ENCODE measurements around the gene TRIM2.

The TRIM2 gene

DNA sequence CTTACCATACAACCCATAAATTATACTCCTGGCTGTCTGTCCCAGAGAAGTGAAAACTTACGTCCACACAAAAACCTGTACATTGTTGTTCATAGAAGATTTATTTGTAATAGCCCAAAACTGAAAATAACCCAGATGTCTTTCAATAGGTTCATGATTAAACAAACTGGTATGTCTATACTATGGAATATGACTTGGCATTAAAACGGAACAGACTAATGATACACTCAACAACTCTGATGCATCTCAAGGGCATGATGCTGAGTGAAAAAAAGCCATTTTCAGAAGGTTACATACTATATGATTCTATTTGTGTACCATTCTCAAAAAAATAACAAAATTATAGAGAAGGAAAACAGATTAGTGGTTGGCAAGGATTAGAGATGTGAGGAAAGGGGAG, 128.7 kb downstream of the TRIM2 start:
- Histone ChIP-seq H3K4me3 (ENCODE audit: low read depth, low read length) (no peak overlapping the region), H3K27me3 (ENCODE audit: control insufficient read depth, insufficient read depth, low read length) (no peaks in the 10 kb centered on the region), H3K4me1 (ENCODE audit: control insufficient read depth, insufficient read depth, low read length) (peaks cover 10% of the 10 kb centered on the region), H3K9me3 (ENCODE audit: control insufficient read depth, insufficient read depth, low read length) (no peaks in the 10 kb centered on the region), H3K27ac (ENCODE audit: low read depth, low read length) (no peak overlapping the region), H3K36me3 (ENCODE audit: control insufficient read depth, insufficient read depth, low read length) (peaks cover 25% of the 10 kb centered on the region), H3K9ac (ENCODE audit: low read depth, low read length) (no peak overlapping the region)

DNA sequence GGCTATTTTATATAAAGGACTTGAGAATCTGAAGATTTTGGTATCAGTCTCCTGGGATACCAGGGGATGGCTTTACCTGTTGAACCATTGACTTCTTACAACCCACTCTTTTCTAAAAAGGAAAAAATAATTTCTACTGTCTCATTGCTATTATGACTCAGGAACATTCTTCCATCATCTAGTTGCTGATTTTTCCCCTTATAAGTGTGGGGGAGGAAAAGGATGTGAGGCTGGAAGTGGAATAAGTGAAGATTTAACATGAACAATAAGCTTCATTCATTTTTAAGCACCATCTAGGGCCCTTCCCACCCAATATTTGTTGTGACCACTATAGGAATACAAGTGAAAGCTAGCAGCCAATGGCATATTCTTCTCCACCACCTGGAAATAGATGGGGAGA, 129.6 kb downstream of the TRIM2 start:
- H3K4me3 ChIP-seq (ENCODE audit: low read depth, low read length) = no peak overlapping the region
- H3K9me3 ChIP-seq (ENCODE audit: control insufficient read depth, insufficient read depth, low read length) = no peaks in the 10 kb centered on the region
- no peak overlapping the region for H3K9ac ChIP-seq (ENCODE audit: low read depth, low read length)
- H3K27me3 ChIP-seq (ENCODE audit: control insufficient read depth, insufficient read depth, low read length) = no peaks in the 10 kb centered on the region
- H3K36me3 ChIP-seq (ENCODE audit: control insufficient read depth, insufficient read depth, low read length) = peaks cover 23% of the 10 kb centered on the region
- H3K27ac ChIP-seq (ENCODE audit: low read depth, low read length) = no peak overlapping the region
- H3K4me1 ChIP-seq (ENCODE audit: control insufficient read depth, insufficient read depth, low read length) = peaks cover 10% of the 10 kb centered on the region

DNA sequence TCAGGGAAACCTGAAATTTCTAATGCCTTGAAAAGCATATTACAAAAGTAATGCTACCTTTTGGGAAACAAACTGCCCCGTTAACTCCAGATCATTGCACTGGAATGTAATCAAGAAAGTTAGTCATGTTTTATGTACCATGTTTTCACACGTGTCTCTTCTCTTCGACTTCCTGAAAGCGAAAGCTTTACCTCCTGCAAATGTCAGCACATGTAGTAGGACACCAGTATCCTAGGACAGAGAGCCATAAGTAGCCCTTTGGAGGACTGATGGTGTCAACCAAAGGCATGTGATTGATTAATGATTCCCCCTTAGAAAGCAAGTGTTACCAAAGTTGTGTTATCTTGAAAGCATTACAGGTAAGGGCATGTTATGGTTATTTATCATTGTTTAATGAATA, 131.4 kb downstream of the TRIM2 start:
- no peak overlapping the region for H3K4me3 ChIP-seq (ENCODE audit: low read depth, low read length)
- H3K9me3 ChIP-seq (ENCODE audit: control insufficient read depth, insufficient read depth, low read length) = no peaks in the 10 kb centered on the region
- peak overlapping the region; percentile 9 for H3K27ac ChIP-seq (ENCODE audit: low read depth, low read length)
- no peak overlapping the region for H3K9ac ChIP-seq (ENCODE audit: low read depth, low read length)
- no peaks in the 10 kb centered on the region for H3K27me3 ChIP-seq (ENCODE audit: control insufficient read depth, insufficient read depth, low read length)
- peaks cover 9% of the 10 kb centered on the region for H3K36me3 ChIP-seq (ENCODE audit: control insufficient read depth, insufficient read depth, low read length)
- peaks cover 10% of the 10 kb centered on the region for H3K4me1 ChIP-seq (ENCODE audit: control insufficient read depth, insufficient read depth, low read length)

DNA sequence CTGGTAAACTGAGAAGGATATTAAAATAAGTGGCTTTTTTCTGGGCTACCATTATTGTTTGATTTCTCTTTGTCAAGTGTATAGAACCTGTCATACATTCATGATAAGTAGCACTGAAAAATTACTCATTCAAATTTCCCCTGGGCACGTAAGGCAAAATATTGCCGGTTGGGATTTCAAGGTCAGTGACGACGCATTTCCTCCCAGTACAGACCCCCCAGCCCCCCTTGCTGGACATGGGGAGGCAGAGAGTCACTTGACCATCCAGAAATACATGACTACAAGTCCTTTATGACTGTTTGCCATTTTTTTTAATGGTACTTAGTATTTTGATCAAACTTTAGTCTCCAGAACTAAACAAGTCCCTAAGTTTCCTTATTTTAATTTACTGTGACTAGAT, 133.4 kb downstream of the TRIM2 start:
- H3K4me3 ChIP-seq (ENCODE audit: low read depth, low read length) = no peak overlapping the region
- H3K27me3 ChIP-seq (ENCODE audit: control insufficient read depth, insufficient read depth, low read length) = no peaks in the 10 kb centered on the region
- H3K36me3 ChIP-seq (ENCODE audit: control insufficient read depth, insufficient read depth, low read length) = peaks cover 5% of the 10 kb centered on the region; the same call in 1 of the 2 replicates
- H3K9me3 ChIP-seq (ENCODE audit: control insufficient read depth, insufficient read depth, low read length) = no peaks in the 10 kb centered on the region
- H3K4me1 ChIP-seq (ENCODE audit: control insufficient read depth, insufficient read depth, low read length) = peaks cover 10% of the 10 kb centered on the region
- no peak overlapping the region for H3K9ac ChIP-seq (ENCODE audit: low read depth, low read length)
- H3K27ac ChIP-seq (ENCODE audit: low read depth, low read length) = no peak overlapping the region

DNA sequence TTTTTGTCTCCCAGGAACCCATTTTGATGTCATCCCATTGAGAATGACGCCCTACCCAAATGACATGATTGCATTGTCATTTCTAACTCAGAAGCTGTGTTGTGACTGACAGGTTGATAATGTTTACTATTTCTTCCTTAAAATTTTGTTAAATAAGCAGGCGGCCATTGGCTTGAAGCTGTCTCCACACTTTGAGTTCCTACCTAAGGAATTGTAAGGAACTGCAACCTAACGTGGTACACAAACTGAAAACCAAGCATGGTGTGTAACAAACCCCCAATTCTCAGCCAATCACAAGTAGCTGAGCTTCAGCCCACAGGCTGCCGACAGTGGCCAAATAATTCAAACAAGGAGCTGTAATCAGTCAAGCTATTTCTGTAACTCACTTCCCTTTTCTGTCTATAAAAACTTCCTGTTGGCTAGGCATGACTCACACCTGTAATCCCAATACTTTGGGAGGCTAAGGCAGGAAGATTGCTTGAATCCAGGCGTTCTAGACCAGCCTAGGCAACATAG, 137.4 kb downstream of the TRIM2 start:
- H3K9me3 ChIP-seq (ENCODE audit: control insufficient read depth, insufficient read depth, low read length) = no peaks in the 10 kb centered on the region
- peaks cover 17% of the 10 kb centered on the region for H3K4me1 ChIP-seq (ENCODE audit: control insufficient read depth, insufficient read depth, low read length)
- H3K36me3 ChIP-seq (ENCODE audit: control insufficient read depth, insufficient read depth, low read length) = no peaks in the 10 kb centered on the region
- no peaks in the 10 kb centered on the region for H3K27me3 ChIP-seq (ENCODE audit: control insufficient read depth, insufficient read depth, low read length)
- no peak overlapping the region for H3K9ac ChIP-seq (ENCODE audit: low read depth, low read length)
- no peak overlapping the region for H3K27ac ChIP-seq (ENCODE audit: low read depth, low read length)
- no peak overlapping the region for H3K4me3 ChIP-seq (ENCODE audit: low read depth, low read length)

DNA sequence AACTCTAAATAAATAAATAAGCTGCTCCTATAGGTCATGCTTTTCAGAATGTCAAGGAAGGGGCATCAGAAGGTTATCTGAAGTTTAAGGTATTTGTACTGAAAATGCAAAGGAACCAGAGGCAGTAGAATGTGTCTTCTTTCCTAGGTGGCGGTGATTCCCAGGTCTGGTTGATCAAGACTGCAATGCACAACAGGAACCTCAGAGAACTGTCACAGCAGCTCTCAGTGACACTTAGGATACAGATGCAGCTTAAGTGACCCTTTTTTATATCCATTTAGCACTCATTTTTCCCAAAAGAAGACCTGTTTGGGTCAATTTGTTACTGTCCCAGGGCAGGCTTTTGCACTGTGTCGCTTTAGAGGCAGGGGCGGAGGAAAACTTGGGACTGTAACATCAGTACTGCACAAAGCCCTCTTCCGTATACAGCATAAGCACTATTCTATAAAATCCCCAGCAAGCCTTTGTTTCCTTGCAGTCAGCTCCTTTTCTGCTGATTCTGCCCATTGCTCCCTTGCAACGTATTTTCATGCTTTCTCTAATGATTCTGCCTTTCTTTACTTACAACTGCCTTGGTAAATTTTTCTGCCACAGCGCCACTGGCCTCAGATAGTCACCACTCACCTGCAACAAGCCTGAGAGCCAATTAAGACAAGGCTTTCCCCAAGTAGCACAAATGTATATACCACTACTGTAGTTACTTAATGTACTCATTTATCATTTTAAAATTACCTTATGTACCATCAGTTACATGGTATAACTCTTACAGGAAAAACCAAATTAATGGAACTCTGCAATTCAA, 138.7 kb downstream of the TRIM2 start:
- H3K27ac ChIP-seq (ENCODE audit: low read depth, low read length) = no peak overlapping the region

DNA sequence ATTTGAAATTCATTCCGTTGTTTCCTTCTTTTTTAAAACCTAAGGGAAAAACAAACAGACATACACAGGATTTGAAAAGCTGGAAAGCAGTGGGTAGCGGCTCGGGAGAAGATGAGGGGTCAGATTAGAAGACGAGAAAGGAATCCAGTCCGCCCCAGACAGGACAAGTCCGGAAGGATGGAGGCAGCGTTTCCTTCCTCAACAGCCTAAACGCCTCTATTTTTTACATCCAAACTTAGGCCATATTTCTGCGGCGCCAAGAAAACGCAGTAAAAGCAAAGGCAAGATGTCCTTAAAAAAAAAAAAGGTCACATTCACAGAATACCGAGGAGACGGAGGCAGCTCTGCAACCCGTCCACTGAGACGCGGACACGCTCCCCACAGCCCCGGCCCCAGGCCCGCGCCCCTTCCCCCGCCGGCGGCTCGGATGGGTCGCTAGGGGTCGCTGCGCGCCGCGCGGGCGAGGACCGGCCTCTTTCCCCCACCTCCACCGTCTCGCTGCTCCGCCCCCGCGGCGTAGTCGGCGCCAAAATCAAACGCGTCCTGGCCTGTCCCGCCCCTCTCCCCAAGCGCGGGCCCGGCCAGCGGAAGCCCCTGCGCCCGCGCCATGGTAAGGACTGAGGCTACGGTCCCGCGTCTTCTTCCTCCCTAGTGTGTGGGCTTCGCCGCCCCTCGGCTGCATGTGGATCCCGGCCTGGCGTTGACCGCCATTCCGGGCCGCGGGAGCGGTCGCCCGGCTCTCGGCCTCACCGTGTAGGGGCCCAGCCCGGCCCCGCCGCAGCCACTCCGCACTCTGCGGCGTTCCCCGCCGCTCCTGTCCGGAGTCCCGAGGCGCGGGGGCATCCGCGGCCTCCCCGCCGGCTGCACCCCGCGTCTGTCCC, 140.1 kb downstream of the TRIM2 start, which contains the start of gene MND1:
TSS of gene MND1 (plus strand) at position 558 of the 881 bp plus-strand sequence. CDS start at position 608, 50 bp downstream.
- peak within 1 kb of the TSS; percentile 97 for H3K27ac ChIP-seq (ENCODE audit: low read depth, low read length)
- H3K4me1 ChIP-seq (ENCODE audit: control insufficient read depth, insufficient read depth, low read length) = peaks cover 28% of the 10 kb centered on the region

More for the DNA sequence above, 138.7 kb downstream of the TRIM2 start:
- no peak overlapping the region for H3K4me3 ChIP-seq (ENCODE audit: low read depth, low read length)
- H3K9ac ChIP-seq (ENCODE audit: low read depth, low read length) = no peak overlapping the region
- no peaks in the 10 kb centered on the region for H3K27me3 ChIP-seq (ENCODE audit: control insufficient read depth, insufficient read depth, low read length)
- H3K9me3 ChIP-seq (ENCODE audit: control insufficient read depth, insufficient read depth, low read length) = no peaks in the 10 kb centered on the region
- H3K4me1 ChIP-seq (ENCODE audit: control insufficient read depth, insufficient read depth, low read length) = peaks cover 28% of the 10 kb centered on the region
- no peaks in the 10 kb centered on the region for H3K36me3 ChIP-seq (ENCODE audit: control insufficient read depth, insufficient read depth, low read length)

DNA sequence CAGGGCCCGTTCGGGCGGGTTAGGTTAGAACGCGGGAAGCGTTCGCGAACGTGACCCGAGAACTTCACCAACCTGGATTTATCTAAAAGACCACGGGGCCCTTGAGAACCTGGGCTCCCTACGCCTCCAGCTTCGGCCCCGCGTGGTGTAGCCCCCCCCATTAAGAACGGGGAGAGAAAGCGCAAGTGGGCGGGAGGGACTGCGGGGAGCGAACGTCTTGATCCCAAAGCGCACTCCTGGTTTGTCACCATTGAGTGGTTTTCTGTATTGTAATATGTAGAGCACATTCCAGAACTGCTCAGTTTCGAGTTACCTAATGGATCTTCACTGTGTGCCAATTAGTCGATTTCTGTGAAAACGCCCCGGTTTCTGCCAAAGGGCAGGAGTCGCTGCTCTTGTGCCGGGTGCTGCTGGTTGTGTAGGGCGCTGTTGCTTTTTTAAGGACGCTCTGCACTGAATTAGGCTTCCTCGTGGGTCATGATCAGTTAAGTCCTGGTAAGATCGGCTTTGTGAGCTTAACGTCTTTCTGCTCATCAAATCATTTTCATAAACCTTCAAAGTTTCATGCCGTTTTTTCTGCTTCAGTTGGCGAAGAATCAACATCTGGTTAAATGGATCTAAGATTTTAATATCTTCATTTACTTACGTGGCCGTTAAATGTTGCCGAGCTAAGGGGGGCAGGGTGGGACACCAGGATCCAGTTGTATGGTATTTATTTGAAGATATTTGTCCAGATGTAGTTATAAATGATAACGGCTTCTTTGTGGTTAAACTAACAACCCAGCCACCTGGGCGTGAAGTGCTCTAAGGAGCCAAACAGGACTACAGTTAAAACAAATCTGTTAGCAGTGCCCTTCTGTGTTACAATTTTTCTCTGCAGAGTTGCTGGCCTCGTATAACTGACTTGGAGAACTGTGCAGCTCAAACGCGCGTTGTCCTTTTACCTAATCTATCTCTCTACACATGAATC, 141.1 kb downstream of the TRIM2 start:
- Histone ChIP-seq H3K4me3 (ENCODE audit: low read depth, low read length) (peak overlapping the region; percentile 87), H3K27ac (ENCODE audit: low read depth, low read length) (peak overlapping the region; percentile 97), H3K27me3 (ENCODE audit: control insufficient read depth, insufficient read depth, low read length) (no peaks in the 10 kb centered on the region), H3K4me1 (ENCODE audit: control insufficient read depth, insufficient read depth, low read length) (peaks cover 28% of the 10 kb centered on the region), H3K36me3 (ENCODE audit: control insufficient read depth, insufficient read depth, low read length) (peaks cover 4% of the 10 kb centered on the region), H3K9me3 (ENCODE audit: control insufficient read depth, insufficient read depth, low read length) (no peaks in the 10 kb centered on the region), H3K9ac (ENCODE audit: low read depth, low read length) (peak overlapping the region; percentile 96)

More for the DNA sequence above, 140.1 kb downstream of the TRIM2 start, which contains the start of gene MND1:
- Histone ChIP-seq H3K9me3 (ENCODE audit: control insufficient read depth, insufficient read depth, low read length) (no peaks in the 10 kb centered on the region), H3K4me3 (ENCODE audit: low read depth, low read length) (peak within 1 kb of the TSS; percentile 87), H3K9ac (ENCODE audit: low read depth, low read length) (peak within 1 kb of the TSS; percentile 96), H3K27me3 (ENCODE audit: control insufficient read depth, insufficient read depth, low read length) (no peaks in the 10 kb centered on the region), H3K36me3 (ENCODE audit: control insufficient read depth, insufficient read depth, low read length) (no peaks in the 10 kb centered on the region)

DNA sequence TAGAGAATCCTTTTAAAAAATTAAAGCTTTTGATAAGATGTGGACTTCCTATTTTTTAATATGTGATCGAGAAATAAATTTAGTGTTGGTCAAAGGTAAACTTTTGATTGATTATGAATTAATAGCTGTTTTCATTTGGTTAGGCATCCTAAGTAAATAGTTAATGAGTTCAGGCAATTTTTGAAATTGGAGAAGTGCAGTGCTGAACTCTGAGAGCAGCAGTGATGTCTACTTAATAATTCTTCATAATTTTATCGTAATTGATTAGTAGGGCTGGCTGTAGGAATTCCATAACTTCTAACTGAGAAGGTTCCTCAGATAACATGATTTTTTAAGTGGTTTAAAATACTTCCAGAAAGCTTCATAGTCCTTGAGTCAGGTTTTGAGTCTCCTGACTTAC, 141.8 kb downstream of the TRIM2 start:
- H3K4me3 ChIP-seq (ENCODE audit: low read depth, low read length) = peak overlapping the region; percentile 87
- H3K4me1 ChIP-seq (ENCODE audit: control insufficient read depth, insufficient read depth, low read length) = peaks cover 28% of the 10 kb centered on the region
- H3K9ac ChIP-seq (ENCODE audit: low read depth, low read length) = no peak overlapping the region; the same call in 1 of the 2 replicates
- no peak overlapping the region for H3K27ac ChIP-seq (ENCODE audit: low read depth, low read length)
- H3K9me3 ChIP-seq (ENCODE audit: control insufficient read depth, insufficient read depth, low read length) = no peaks in the 10 kb centered on the region
- no peaks in the 10 kb centered on the region for H3K27me3 ChIP-seq (ENCODE audit: control insufficient read depth, insufficient read depth, low read length)
- peaks cover 12% of the 10 kb centered on the region for H3K36me3 ChIP-seq (ENCODE audit: control insufficient read depth, insufficient read depth, low read length)

DNA sequence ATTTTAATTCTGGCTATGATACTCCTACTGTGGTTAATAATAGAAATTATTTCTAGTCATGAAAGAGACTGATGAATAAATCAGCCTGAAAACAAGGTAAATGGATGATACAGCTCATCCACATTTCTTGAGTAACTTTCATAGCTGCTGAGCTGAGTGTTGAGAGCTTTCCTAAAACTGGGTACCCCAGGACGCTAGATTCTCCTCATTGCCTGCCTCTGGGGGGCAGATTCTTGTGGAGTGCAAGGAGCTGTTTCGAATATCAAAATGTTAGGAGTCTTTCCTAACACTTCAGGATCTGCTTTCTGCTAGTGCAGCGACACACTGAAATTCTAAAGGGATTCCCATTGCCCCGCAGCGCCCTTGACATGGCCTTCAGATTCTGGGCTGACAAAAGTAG, 142.3 kb downstream of the TRIM2 start:
- Histone ChIP-seq H3K4me1 (ENCODE audit: control insufficient read depth, insufficient read depth, low read length) (peaks cover 28% of the 10 kb centered on the region), H3K9ac (ENCODE audit: low read depth, low read length) (no peak overlapping the region), H3K4me3 (ENCODE audit: low read depth, low read length) (peak overlapping the region; percentile 87; the same call in 1 of the 2 replicates), H3K27me3 (ENCODE audit: control insufficient read depth, insufficient read depth, low read length) (no peaks in the 10 kb centered on the region), H3K9me3 (ENCODE audit: control insufficient read depth, insufficient read depth, low read length) (no peaks in the 10 kb centered on the region), H3K27ac (ENCODE audit: low read depth, low read length) (peak overlapping the region; percentile 4), H3K36me3 (ENCODE audit: control insufficient read depth, insufficient read depth, low read length) (peaks cover 16% of the 10 kb centered on the region)

Data from HUES48 (cell line).